GM19240 (cell line): ENCODE results near the gene AKAP10.
"Not testable (repeated sequence)": the region's sequence is repeated elsewhere in the genome, so short reads cannot be mapped to it uniquely, and the experiment has no call there.

Experiments used
- DNase-seq: peaks from one replicate; pipeline ENCODE4 v3.0.0; 2011; ENCODE audit warnings: low spot score; ENCODE audit not compliant: insufficient read length

Gene AKAP10

DNA sequence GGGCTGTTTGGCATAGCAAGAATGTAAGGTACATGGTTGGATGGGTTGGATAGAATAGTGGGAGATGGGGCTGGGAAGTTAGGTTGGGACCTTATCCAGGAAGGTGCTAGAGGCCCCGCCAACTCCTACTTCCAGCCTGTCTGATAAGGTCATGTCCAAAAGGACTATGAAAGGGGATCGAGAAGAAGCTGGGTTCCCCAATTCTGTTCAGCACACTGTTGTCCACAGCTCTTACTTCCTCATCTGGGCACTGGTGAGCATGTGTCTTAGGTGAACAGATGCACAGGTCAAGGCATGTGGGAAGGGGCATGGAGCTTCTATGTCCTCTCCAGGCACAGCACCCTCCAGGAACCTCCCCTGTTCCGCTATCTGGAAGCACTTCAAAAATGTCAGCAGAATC is 104.3 kb downstream of the AKAP10 start:
- no peak for DNase-seq

DNA sequence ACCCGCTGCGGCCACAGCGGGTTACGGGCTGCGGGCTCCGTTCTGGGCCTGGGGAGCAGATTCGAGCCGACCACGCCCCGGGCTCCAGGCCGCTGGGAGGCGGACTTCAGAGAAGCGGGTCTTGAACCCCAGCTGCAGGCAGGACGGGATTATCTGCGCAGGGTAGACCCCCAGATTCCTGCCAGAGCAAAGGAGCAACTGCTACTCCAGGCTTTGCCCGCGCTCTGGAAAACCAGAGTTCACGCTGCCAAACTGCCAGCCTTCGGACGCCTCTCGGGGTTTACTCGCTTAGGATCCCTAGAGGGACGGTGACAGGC is 109.6 kb downstream of the AKAP10 start:
- no peak for DNase-seq

DNA sequence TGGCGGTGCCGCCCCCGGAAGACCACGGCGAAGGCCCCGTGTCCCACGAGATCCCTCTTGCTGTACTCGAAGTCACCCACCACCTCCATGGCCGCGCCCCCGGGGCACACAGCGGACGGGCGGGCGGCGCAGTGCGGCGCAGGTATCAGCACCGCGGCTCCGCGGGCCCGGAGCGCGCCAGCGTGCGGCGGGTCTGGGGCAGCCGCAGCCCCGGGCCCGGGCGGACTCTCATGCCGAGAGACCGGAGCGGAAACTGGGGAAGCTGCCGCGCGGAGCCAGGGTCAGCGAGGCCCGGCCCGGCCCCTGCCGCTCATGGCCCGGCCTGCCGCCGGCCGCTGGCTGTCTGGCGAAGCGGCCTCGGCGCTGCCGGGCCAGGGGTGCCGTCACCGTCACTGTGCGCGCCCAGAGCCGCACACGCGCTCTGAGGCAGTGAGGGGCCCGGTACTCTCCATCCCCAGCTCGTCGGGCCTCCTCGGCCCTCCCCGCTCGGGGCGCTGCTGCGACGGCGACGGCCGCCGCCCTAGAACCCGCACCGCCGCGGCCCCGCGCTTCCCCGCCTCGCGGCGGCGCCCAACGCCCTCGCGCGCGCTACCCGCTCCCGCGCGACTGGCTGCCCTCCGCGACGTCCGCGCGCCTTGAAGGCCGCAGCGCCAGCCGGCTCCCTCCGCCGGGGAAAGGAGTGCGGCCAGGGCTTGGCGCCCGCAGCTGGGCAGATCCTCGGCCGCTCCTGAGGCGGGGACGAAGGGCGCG is 110.1 kb downstream of the AKAP10 start, which contains the start of gene ULK2:
TSS of gene ULK2 (minus strand) at position 608 of the 750 bp plus-strand sequence. CDS start at position 89, 519 bp downstream.
- peak; percentile 33 for DNase-seq

DNA sequence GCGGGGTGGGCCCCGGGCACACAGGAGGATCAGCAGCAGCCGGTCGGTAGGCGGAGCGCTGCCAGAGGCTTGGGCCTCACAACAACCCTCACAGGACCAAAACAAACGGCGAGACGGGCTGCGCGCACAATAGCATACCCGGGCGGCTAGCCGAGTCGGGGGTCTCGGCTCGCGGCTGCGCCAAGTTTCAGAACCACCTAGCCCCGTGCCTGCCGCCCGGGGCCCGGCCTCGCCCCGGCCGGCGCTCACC is 110.6 kb downstream of the AKAP10 start:
- peak; percentile 32 for DNase-seq

DNA sequence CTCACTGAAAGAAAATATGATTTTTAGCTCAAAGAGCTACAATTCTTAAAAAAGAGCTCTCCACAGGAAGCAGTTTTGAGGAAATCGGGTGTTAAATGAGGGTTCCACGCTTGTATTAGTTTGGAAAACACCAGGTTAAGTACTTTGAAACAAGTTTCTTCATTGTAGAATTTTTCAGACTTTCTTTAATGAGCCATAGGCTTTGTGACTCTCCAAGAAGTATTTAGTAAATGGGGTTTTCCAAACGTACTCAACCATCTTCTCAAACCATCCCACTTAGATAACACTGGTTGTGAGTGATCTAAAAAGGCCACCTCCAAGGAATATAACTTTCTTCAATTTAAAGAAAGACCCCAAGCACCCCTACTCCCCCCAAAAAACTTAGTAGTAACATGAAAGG is 112.6 kb downstream of the AKAP10 start:
- DNase-seq: no peak

DNA sequence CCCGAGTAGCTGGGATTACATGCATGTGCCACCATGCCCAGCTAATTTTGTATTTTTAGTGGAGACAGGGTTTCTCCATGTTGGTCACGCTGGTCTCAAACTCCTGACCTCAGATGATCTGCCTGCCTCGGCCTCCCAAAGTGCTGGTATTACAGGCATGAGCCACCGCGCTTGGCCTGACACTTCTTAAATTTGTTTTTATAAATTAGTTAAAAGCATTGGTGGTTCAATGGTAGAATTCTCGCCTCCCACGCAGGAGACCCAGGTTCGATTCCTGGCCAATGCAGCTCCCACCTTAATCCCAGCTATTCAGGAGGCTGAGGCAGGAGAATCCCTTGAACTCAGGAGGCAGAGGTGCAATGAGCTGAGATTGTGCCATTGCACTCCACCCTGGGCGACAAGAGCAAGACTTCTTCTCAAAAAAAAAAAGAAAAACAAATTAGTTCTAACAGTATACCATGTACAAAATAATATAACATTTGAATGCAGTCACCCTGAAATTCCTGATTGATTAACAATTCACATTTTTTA is 116.9 kb downstream of the AKAP10 start:
- DNase-seq: not testable (repeated sequence)

DNA sequence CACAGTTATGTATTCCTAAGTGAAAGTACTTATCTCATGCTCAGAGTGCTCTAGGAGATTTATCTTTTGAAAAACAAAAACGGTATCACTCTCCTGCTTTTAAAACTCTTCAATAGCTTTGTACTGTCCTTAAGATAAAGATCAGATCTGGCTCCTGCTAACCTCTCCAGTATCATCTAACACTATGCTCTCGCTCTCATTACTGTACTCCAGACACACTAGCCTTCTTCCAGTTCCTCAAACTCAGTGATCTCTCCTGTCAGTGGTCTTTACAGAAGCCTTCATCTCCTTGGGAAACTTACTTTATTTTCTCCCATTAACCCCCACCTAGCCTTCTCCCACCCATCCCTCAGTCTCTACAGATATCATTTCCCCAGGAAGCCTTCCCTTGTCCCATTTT is 120.0 kb downstream of the AKAP10 start:
- no peak for DNase-seq
